Urinary bladder (tissue), 4 donors: ENCODE results near the gene UPP2. TPM values are rescaled to one million over a fixed set of nuclear protein-coding genes. Genes with fewer than 3 reads are reported as not detected.

Source experiments
- DNase-seq: peaks from one replicate; pipeline ENCODE4 v3.0.0-alpha.2; 2015; ENCODE audit errors: extremely low spot score
- H3K27ac ChIP-seq: one replicate; pipeline ENCODE4 v1.5.1; 2013; ENCODE audit warnings: low read depth, mild to moderate bottlenecking, moderate library complexity
- H3K36me3 ChIP-seq: one replicate; pipeline ENCODE4 v1.6.1; 2013; ENCODE audit warnings: mild to moderate bottlenecking, moderate library complexity; ENCODE audit not compliant: insufficient read depth
- H3K4me1 ChIP-seq: one replicate; pipeline ENCODE4 v1.6.1; 2013; ENCODE audit warnings: mild to moderate bottlenecking, moderate library complexity; ENCODE audit not compliant: insufficient read depth
- H3K4me3 ChIP-seq: one replicate; pipeline ENCODE4 v1.5.1; 2013; ENCODE audit warnings: low read depth, low read length
- WGBS: extraction: QIAGEN DNeasy Blood & Tissue Kit; methylation state at CpG from one replicate; pipeline ENCODE4 v1.1.7; 2013; 5-methylcytosine and 5-hydroxymethylcytosine counted together
- polyA plus RNA-seq: library from polyadenylated mRNA; stranded (reverse); fragments of 200-250 nt; gene quantifications from one replicate; pipeline ENCODE4 v1.2.3, GENCODE V29; 2013
- total RNA-seq: library from RNA; depleted of rRNA; stranded (reverse); fragments of >200 nt; gene quantifications from one replicate; pipeline ENCODE4 v1.2.3, GENCODE V29; 2014
- donor health status: healthy with polysubstance abuse.
- donor health status: healthy.

Gene UPP2
- total and polyA plus RNA-seq, 2 donors: 0.16 TPM; not detected in 1

GRCh38 chr2:158094487-158095092 lies 7.1 kb upstream of the UPP2 start:
- H3K36me3 ChIP-seq: no peaks in the 10 kb centered on the region
- H3K4me3 ChIP-seq: no peak overlapping the region
- no peak for DNase-seq
- no peaks in the 10 kb centered on the region for H3K4me1 ChIP-seq
- WGBS: 76% methylated on average over 2 of the region's 2 CpGs
- no peak overlapping the region for H3K27ac ChIP-seq

GRCh38 chr2:158095269-158095668 lies 6.4 kb upstream of the UPP2 start:
- Histone ChIP-seq H3K4me1 (no peaks in the 10 kb centered on the region), H3K27ac (no peak overlapping the region), H3K36me3 (no peaks in the 10 kb centered on the region), H3K4me3 (no peak overlapping the region)
- no peak for DNase-seq

GRCh38 chr2:158095912-158096311 lies 5.8 kb upstream of the UPP2 start:
- H3K4me1 ChIP-seq: no peaks in the 10 kb centered on the region
- H3K36me3 ChIP-seq: no peaks in the 10 kb centered on the region
- WGBS: 94% methylated on average over 4 of the region's 4 CpGs
- no peak overlapping the region for H3K27ac ChIP-seq
- H3K4me3 ChIP-seq: no peak overlapping the region
- DNase-seq: no peak

GRCh38 chr2:158097481-158097880 lies 4.2 kb upstream of the UPP2 start:
- no peaks in the 10 kb centered on the region for H3K4me1 ChIP-seq
- WGBS: 68% methylated on average over 2 of the region's 2 CpGs

GRCh38 chr2:158098178-158098577 lies 3.5 kb upstream of the UPP2 start:
- 79% methylated on average over 4 of the region's 4 CpGs for whole genome bisulfite sequencing
- Histone ChIP-seq H3K36me3 (no peaks in the 10 kb centered on the region), H3K4me1 (no peaks in the 10 kb centered on the region), H3K27ac (no peak overlapping the region), H3K4me3 (no peak overlapping the region)
- no peak for DNase-seq

More at GRCh38 chr2:158097481-158097880, 4.2 kb upstream of the UPP2 start:
- Histone ChIP-seq H3K27ac (no peak overlapping the region), H3K4me3 (no peak overlapping the region), H3K36me3 (no peaks in the 10 kb centered on the region)
- DNase-seq: no peak

- Histone ChIP-seq H3K4me1 (no peaks in the 10 kb centered on the region), H3K36me3 (no peaks in the 10 kb centered on the region), H3K27ac (no peak overlapping the region), H3K4me3 (no peak overlapping the region)
- 77% methylated on average over 3 of the region's 3 CpGs for WGBS
- DNase-seq: no peak
These were observed 2.0 kb upstream of the UPP2 start for GRCh38 chr2:158099716-158100115.

GRCh38 chr2:158100411-158100810 lies 1.3 kb upstream of the UPP2 start:
- H3K36me3 ChIP-seq: no peaks in the 10 kb centered on the region
- WGBS: 71% methylated on average over 1 of the region's 1 CpG
- no peaks in the 10 kb centered on the region for H3K4me1 ChIP-seq
- DNase-seq: no peak
- H3K4me3 ChIP-seq: no peak overlapping the region
- no peak overlapping the region for H3K27ac ChIP-seq

GRCh38 chr2:158102446-158102845 lies 770 bp downstream of the UPP2 start:
- DNase-seq: no peak
- 77% methylated on average over 1 of the region's 1 CpG for WGBS

GRCh38 chr2:158103411-158104012 lies 1.8 kb downstream of the UPP2 start:
- WGBS: 64% methylated on average over 3 of the region's 3 CpGs
- no peak overlapping the region for H3K4me3 ChIP-seq

More at GRCh38 chr2:158102446-158102845, 770 bp downstream of the UPP2 start:
- H3K27ac ChIP-seq: no peak overlapping the region
- no peaks in the 10 kb centered on the region for H3K4me1 ChIP-seq
- H3K36me3 ChIP-seq: no peaks in the 10 kb centered on the region
- no peak overlapping the region for H3K4me3 ChIP-seq

GRCh38 chr2:158104903-158105302 lies 3.2 kb downstream of the UPP2 start:
- WGBS: 78% methylated on average over 4 of the region's 5 CpGs
- no peak overlapping the region for H3K4me3 ChIP-seq
- H3K27ac ChIP-seq: no peak overlapping the region
- no peaks in the 10 kb centered on the region for H3K36me3 ChIP-seq
- no peak for DNase-seq
- no peaks in the 10 kb centered on the region for H3K4me1 ChIP-seq

More at GRCh38 chr2:158103411-158104012, 1.8 kb downstream of the UPP2 start:
- no peak for DNase-seq
- Histone ChIP-seq H3K27ac (no peak overlapping the region), H3K4me1 (no peaks in the 10 kb centered on the region), H3K36me3 (no peaks in the 10 kb centered on the region)

GRCh38 chr2:158112992-158113391 lies 11.3 kb downstream of the UPP2 start:
- WGBS: 65% methylated on average over 4 of the region's 4 CpGs
- H3K4me1 ChIP-seq: no peaks in the 10 kb centered on the region
- H3K27ac ChIP-seq: no peak overlapping the region
- no peak overlapping the region for H3K4me3 ChIP-seq
- H3K36me3 ChIP-seq: no peaks in the 10 kb centered on the region
- DNase-seq: no peak

- 82% methylated on average over 4 of the region's 4 CpGs for WGBS
- Histone ChIP-seq H3K36me3 (no peaks in the 10 kb centered on the region), H3K4me1 (no peaks in the 10 kb centered on the region), H3K4me3 (no peak overlapping the region), H3K27ac (no peak overlapping the region)
- DNase-seq: no peak
These were observed 12.1 kb downstream of the UPP2 start for GRCh38 chr2:158113741-158114295.

GRCh38 chr2:158114516-158114915 lies 12.8 kb downstream of the UPP2 start:
- no peak overlapping the region for H3K4me3 ChIP-seq
- no peaks in the 10 kb centered on the region for H3K4me1 ChIP-seq
- no peak for DNase-seq
- no peaks in the 10 kb centered on the region for H3K36me3 ChIP-seq
- WGBS: 67% methylated on average over 2 of the region's 2 CpGs
- H3K27ac ChIP-seq: no peak overlapping the region

GRCh38 chr2:158115202-158115767 lies 13.6 kb downstream of the UPP2 start:
- no peak overlapping the region for H3K4me3 ChIP-seq
- no peak overlapping the region for H3K27ac ChIP-seq
- no peaks in the 10 kb centered on the region for H3K4me1 ChIP-seq
- 69% methylated on average over 6 of the region's 6 CpGs for WGBS
- DNase-seq: no peak
- no peaks in the 10 kb centered on the region for H3K36me3 ChIP-seq
